Mucosa of gallbladder (tissue), 1 donor: Measurements from ENCODE around the gene KCNK4. TPM values are rescaled to one million over a fixed set of nuclear protein-coding genes. Genes with fewer than 3 reads are reported as not detected.
A peak's percentile ranks its signal among the peaks of the same experiment; 100 is the strongest.

Experiments used
- DNase-seq: peaks from one replicate; pipeline ENCODE4 v3.0.0-alpha.2; 2020; ENCODE audit warnings: low spot score
- total RNA-seq: library from RNA; stranded (reverse); gene quantifications from one replicate; pipeline ENCODE4 v1.2.1, GENCODE V29; 2021
- donor health status: DM: no; HTN: no; CAD: no.

Gene KCNK4
- total RNA-seq, 1 donor from 2014 or later, result not detected

GRCh38 chr11:64268893-64269539 is 22.1 kb upstream of the KCNK4 start:
- peak; percentile 47 for DNase-seq

DNA sequence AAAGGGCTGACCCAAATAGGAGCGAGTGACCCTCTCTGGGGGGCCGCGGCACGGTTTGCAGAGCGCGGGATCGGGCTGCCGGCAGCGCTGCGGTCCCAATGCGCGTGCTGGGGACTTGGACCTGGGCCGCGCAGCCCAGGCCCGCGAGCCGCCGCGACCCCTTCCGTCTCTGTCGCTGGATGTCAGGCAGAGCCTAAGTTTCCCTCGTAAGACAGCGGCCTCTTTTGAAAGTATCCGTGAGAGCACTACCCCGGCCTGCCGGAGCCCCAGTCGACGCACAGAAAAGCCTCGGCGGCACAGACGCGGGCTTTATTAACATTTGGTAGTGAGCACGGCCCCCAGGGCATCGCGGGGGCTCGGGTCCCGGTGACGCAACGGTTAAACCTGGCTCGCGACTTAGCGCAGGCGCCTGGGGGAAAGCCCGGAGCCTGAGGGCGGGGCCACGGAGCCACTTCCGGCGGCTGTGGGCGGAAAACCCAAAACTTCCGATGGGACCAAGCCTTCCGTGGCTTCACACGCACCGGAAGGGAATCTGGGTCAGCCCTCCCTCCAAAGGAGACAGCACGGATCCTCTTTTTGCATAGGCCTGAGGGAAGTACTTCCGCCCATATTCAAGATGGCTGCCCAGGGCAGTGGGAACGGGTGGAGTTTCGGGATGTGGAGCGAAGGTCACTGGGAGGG is 21.4 kb upstream of the KCNK4 start:
- peak; percentile 98 for DNase-seq

DNA sequence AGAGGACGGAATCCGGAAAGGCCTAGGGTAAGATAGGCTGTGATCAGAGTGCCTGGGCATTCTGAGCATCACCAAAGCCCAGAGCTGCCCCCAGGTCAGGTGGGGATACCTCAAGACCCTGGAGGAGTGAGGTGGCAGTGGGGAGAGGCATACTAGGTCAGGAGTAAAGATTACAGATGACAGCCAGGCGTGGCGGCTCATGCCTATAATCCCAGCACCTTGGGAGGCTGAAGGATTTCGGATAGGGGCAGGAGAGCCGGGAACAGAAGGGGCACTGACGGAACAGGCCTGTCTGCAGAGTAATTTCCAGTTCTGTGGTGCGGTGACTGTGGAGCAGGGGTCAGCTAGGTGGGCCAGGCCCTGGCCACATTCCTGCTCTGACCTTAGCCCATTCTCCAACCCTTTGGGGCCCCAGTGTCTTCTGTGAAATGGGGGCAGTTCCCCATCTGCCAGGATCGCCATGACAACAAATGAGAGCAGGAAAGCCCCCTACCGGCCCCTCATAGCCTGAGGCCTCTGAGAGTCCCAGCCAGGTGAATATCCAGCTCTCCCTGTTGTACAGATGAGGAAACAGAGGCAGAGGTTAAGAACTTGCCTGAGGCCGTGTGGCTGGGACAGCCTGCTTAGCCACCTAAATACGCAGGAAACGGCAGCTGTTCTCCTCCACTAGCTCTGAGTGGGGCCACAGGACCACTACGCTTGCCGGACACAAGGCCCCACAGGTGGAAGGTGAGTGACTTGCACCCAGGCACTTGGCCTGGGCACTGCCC is 15.9 kb upstream of the KCNK4 start:
- DNase-seq, result no peak

DNA sequence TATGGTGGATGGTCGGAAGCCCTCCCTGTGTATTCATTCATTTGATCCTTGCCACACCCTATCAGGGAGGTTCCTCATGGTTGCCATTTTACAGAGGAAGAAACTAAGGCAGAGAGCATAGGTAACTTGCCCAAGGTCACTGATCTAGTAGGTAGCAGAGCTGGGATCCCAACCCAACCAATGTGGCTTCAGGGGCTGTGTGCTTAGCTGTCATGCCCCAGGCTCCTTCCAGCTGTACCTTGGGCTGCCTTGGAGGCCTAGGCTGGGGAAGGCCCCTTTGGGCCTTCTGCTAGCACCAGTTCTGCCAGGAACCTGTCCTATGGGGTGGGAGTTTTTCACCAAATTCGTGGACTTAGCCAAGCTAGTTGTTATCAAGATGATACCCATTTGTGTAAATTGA is 15.3 kb upstream of the KCNK4 start:
- no peak for DNase-seq

DNA sequence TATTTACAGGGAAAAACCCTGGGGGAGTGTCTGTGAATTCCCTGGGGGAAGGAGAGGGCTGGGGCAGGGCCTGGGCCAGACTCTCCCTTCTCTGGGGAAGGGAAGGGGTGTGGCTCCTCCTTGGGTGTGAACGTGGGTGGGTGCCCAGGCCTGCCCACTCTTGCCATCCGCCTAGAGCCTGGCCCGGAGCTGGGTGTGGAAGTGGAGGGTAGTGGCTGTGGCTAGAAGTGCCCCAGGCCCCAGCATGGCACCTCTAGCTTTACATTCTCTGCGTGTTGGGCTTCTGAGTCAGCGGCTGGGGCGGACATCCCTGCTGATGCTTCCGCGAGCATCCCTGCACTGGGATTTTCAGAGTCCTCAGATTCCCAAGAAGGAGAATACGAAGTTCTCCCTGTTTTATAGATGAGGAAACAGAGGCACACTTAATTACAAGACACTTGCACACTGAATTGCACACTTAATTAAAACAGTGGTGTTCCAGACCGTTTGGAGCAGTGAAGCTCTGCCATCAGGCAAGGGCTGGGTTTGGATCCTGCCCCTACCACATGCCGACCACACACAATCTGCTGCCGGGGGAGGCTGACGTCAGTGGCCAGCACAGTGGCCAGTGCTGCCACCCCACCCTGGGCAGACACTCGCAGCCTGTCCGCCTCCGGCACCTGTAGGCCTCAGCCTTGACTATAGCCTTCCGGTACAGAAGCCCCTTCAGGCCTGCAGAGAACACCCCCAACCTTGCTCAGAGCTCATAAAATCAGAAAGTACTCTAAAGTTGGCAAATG is 14.3 kb upstream of the KCNK4 start:
- DNase-seq, result no peak

- no peak for DNase-seq
These were observed 12.4 kb upstream of the KCNK4 start for GRCh38 chr11:64278576-64279190.

DNA sequence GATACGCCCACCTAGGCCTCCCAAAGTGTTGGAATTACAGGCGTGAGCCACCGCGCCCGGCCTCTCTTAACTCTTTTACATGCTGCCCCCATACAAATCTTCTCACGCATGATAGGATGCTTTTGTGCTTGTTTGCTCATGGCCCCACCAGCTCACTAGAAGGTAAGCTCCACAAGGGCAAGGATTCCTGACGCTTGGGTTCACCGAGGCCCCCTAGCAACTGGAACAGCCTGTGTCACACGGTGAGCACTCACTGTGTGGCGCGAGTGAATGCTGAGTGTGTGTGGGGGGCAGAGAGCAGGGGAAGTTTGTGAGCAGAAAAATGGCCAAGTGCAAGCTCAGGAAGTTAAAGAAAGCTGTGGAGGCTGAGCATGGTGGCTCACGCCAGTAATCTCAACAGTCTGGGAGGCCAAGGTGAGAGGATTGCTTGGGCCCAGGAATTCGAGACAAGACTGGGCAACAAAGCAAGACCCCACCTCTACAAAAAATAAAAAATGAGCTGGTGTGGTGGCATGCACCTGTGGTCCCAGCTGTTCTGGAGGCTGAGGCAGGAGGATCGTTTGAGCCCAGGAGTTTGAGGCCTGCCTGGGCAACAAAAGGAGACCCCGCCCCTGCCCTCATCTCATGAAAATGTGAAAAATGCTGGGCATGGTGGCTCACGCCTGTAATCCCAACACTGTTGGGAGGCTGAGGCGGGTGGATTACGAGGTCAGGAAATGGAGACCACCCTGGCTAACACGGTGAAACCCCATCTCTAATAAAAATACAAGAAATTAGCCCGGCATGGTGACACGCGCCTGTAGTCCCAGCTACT is 8.9 kb upstream of the KCNK4 start:
- DNase-seq, result no peak

GRCh38 chr11:64283092-64283491 is 8.0 kb upstream of the KCNK4 start:
- no peak for DNase-seq

GRCh38 chr11:64284048-64284961 is 6.8 kb upstream of the KCNK4 start, which contains the start of gene BAD:
BAD (minus strand) TSS chr11:64284665; CDS start chr11:64284368, 297 bp downstream.
- peak; percentile 96 for DNase-seq

- DNase-seq, result peak; percentile 85
These were observed 5.9 kb upstream of the KCNK4 start, which contains the start of gene GPR137 for GRCh38 chr11:64284962-64285884. GPR137 (plus strand) TSS chr11:64285848; CDS start chr11:64286525, 677 bp downstream.

DNA sequence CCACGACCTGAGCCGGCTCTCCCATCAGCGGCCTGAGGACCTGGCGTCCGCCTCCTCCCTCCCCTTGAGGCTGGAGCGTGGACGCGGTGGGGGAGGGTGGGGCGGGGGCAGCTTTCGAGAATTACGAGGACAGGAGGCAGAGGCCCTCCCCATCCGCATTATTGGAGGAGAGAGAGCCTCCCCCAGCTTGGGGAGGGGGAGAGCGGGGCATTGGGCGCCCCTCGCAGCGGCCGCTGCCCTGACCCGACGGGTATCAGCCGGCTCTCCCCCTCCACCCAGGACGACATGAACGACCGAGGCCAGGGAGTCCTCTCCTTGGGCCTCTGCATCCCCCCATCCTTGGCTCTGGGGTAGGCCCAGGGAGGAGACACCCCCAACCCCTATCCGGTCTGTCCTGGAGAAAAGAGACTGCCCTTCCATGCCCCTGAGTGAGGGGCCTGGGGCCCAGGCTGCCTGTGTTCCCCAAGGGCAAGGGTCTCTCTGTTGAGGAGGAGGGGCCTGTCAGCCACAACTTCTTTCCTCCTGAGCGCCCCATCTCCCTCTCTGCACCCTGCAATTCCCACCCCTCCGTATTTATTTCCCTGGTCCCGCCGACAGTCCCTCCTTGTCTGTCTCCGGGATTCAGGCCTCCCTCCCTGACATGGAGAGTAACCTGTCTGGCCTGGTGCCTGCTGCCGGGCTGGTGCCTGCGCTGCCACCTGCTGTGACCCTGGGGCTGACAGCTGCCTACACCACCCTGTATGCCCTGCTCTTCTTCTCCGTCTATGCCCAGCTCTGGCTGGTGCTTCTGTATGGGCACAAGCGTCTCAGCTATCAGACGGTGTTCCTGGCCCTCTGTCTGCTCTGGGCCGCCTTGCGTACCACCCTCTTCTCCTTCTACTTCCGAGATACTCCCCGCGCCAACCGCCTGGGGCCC is 5.0 kb upstream of the KCNK4 start:
- no peak for DNase-seq

DNA sequence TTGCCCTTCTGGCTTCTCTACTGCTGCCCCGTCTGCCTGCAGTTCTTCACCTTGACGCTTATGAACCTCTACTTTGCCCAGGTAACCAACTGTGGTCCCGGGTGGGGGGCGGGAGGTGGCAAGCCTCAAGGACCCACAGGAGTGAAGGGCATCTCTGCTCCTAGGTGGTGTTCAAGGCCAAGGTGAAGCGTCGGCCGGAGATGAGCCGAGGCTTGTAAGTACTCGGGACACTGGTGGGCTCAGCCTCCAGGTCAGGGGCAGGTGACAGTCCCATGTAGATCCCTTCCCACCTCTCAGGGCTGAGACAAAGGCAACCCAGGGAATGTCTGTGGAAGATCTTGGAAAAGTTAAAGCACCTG is 4.3 kb upstream of the KCNK4 start:
- no peak for DNase-seq

- no peak for DNase-seq
These were observed 3.3 kb upstream of the KCNK4 start for GRCh38 chr11:64287676-64288352.

GRCh38 chr11:64288353-64288750 is 2.8 kb upstream of the KCNK4 start:
- no peak for DNase-seq

DNA sequence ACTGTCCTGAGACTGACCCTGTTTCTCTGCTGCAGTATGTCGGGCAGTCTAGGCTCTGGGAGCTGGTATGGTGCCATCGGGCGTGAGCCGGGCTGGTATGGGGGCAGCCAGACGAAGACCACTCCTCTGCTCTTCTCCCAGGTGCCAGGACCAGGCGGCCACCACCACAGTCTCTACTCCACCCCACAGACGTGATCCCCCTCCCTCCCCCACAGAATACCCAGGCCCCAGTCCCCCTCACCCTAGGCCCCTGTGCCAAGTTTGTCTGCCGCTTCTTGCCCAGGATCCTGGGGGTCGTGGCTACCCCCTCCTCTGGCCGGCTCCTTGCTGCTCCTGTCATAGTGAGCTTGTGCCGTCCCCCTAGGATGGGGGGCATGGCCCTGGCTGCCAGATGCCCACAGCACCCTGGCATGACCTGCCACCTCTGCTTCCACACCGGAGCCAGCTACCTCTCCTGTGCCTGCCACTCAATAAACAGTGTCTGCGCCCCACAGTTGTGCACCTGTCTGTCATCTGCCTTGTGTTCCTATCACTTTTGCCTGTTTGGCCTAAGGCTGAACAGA is 2.0 kb upstream of the KCNK4 start:
- DNase-seq, result no peak
